IMR-90 (cell line): Measurements from ENCODE around the gene NR4A1. TPM values are rescaled to one million over a fixed set of nuclear protein-coding genes. Genes with fewer than 3 reads are reported as not detected.

ENCODE experiments used
- ATAC-seq: fragments of 200-7000 bp; cut with Tn5 transposase; 2 replicates; pipeline ENCODE4 v1.9.1; 2020; ENCODE audit warnings: low read depth, mild to moderate bottlenecking, moderate library complexity
- BruUV-seq: library from RNA; stranded (reverse); fragments of 400-500 nt; replicated peaks from 2 replicates; lab custom pipeline; 2021; lab: Mats Ljungman, UMichigan
- CTCF ChIA-PET: fragments of 300-600 bp; formaldehyde crosslinking; extraction: SDS; loops from one replicate; lab custom pipeline; 2021; ENCODE audit warnings: antibody characterized with exemption; lab: Yijun Ruan, JAX
- POLR2A ChIA-PET: fragments of 300-600 bp; sonication (Branson Sonifier 250); formaldehyde crosslinking; loops from one replicate; lab custom pipeline; 2022; ENCODE audit warnings: antibody characterized with exemption; ENCODE audit not compliant: unreplicated experiment; lab: Charles Lee
- DNase-seq: peaks from one replicate; pipeline ENCODE4 v3.0.0; 2013
- H2AFZ ChIP-seq: replicated peaks from 2 replicates; pipeline ENCODE3; 2013; ENCODE audit warnings: low read length, mild to moderate bottlenecking; ENCODE audit not compliant: poor library complexity
- H2AK5ac ChIP-seq: 2 replicates; pipeline ENCODE4 v1.6.1; 2013; ENCODE audit warnings: low read depth, low read length, inconsistent platforms
- H2AK9ac ChIP-seq: replicated peaks from 2 replicates; pipeline ENCODE3; 2013; ENCODE audit warnings: mild to moderate bottlenecking, low read depth, low read length, moderate library complexity; ENCODE audit not compliant: poor library complexity
- H2BK120ac ChIP-seq: 2 replicates; pipeline ENCODE4 v1.6.1; 2013; ENCODE audit warnings: low read depth, low read length, inconsistent platforms
- H2BK15ac ChIP-seq: 3 replicates; pipeline ENCODE4 v1.6.1; 2013; ENCODE audit warnings: low read depth, low read length, inconsistent platforms
- H2BK20ac ChIP-seq: 2 replicates; pipeline ENCODE4 v1.6.1; 2013; ENCODE audit warnings: low read depth, mild to moderate bottlenecking, inconsistent platforms, low read length, moderate library complexity
- H2BK5ac ChIP-seq: 2 replicates; pipeline ENCODE4 v1.6.1; 2013; ENCODE audit warnings: mild to moderate bottlenecking, low read depth, low read length, inconsistent platforms; ENCODE audit not compliant: poor library complexity, severe bottlenecking
- H3K14ac ChIP-seq: replicated peaks from 2 replicates; pipeline ENCODE4 v1.6.1; 2013; ENCODE audit warnings: low read depth, low read length, inconsistent platforms
- H3K18ac ChIP-seq: 2 replicates; pipeline ENCODE4 v1.6.1; 2013; ENCODE audit warnings: low read depth, low read length, control low read depth
- H3K23ac ChIP-seq: 2 replicates; pipeline ENCODE4 v1.6.1; 2013; ENCODE audit warnings: low read depth, low read length, inconsistent platforms
- H3K27ac ChIP-seq: 2 replicates; pipeline ENCODE4 v1.5.1; 2013; ENCODE audit warnings: mild to moderate bottlenecking, control low read depth, low read length; ENCODE audit not compliant: insufficient read depth
- H3K27me3 ChIP-seq: 2 replicates; pipeline ENCODE4 v1.6.1; 2013; ENCODE audit warnings: low read length; ENCODE audit not compliant: control insufficient read depth, insufficient read depth
- H3K36me3 ChIP-seq: 2 replicates; pipeline ENCODE4 v1.6.1; 2013; ENCODE audit warnings: low read length, mixed read lengths; ENCODE audit not compliant: control insufficient read depth, insufficient read depth
- H3K4ac ChIP-seq: 2 replicates; pipeline ENCODE4 v1.6.1; 2013; ENCODE audit warnings: low read depth, low read length, inconsistent platforms
- H3K4me1 ChIP-seq: 2 replicates; pipeline ENCODE4 v1.6.1; 2013; ENCODE audit warnings: low read length, mixed read lengths; ENCODE audit not compliant: control insufficient read depth, insufficient read depth
- H3K4me2 ChIP-seq: 2 replicates; pipeline ENCODE4 v1.6.1; 2013; ENCODE audit warnings: low read depth, mild to moderate bottlenecking, control low read depth, low read length, moderate library complexity
- H3K4me3 ChIP-seq: 2 replicates; pipeline ENCODE4 v1.5.1; 2013; ENCODE audit warnings: low read depth, mild to moderate bottlenecking, control low read depth, low read length, moderate library complexity; ENCODE audit not compliant: insufficient read depth
- H3K56ac ChIP-seq: 2 replicates; pipeline ENCODE4 v1.6.1; 2013; ENCODE audit warnings: low read length, inconsistent platforms; ENCODE audit not compliant: insufficient read depth; ENCODE audit errors: extremely low read depth
- H3K79me1 ChIP-seq, 2 experiments: 2 replicates each; pipeline ENCODE4 v1.6.1; 2013; ENCODE audit warnings: low read length in 2 of 2, inconsistent platforms in 1 of 2, low read depth in 1 of 2
- H3K9ac ChIP-seq: 2 replicates; pipeline ENCODE4 v1.6.1; 2013; ENCODE audit warnings: low read depth, low read length, control low read depth
- H3K9me1 ChIP-seq: 2 replicates; pipeline ENCODE4 v1.6.1; 2013; ENCODE audit warnings: low read length, inconsistent platforms; ENCODE audit not compliant: insufficient read depth
- H3K9me3 ChIP-seq: 2 replicates; pipeline ENCODE4 v1.6.1; 2013; ENCODE audit warnings: low read length; ENCODE audit not compliant: control insufficient read depth, insufficient read depth
- H4K20me1 ChIP-seq: 2 replicates; pipeline ENCODE4 v1.6.1; 2013; ENCODE audit warnings: low read length, inconsistent platforms; ENCODE audit not compliant: insufficient read depth
- H4K5ac ChIP-seq: 2 replicates; pipeline ENCODE4 v1.6.1; 2013; ENCODE audit warnings: mild to moderate bottlenecking, low read depth, low read length, control low read depth
- H4K8ac ChIP-seq, 2 experiments: 2 replicates each; pipeline ENCODE4 v1.6.1; 2013; ENCODE audit warnings: low read depth in 2 of 2, low read length in 2 of 2, control low read depth in 1 of 2, inconsistent platforms in 1 of 2
- H4K91ac ChIP-seq: 2 replicates; pipeline ENCODE4 v1.6.1; 2013; ENCODE audit warnings: low read depth, low read length, inconsistent platforms; ENCODE audit not compliant: insufficient read depth
- BHLHE40 ChIP-seq: fragments of 150-350 bp; IDR thresholded peaks from 2 replicates; pipeline ENCODE4 v1.6.1; 2016; ENCODE audit warnings: mild to moderate bottlenecking, low read depth, low read length
- FOS ChIP-seq: fragments of 150-350 bp; IDR thresholded peaks from 2 replicates; pipeline ENCODE4 v1.6.1; 2016; ENCODE audit warnings: low read depth, low read length
- MAFK ChIP-seq: IDR thresholded peaks from 2 replicates; pipeline ENCODE4 v1.6.1; 2012; ENCODE audit warnings: low read depth, low read length, improper control_type of control experiment
- MAZ ChIP-seq: IDR thresholded peaks from 2 replicates; pipeline ENCODE4 v1.6.1; 2012; ENCODE audit warnings: low read depth, mild to moderate bottlenecking, low read length, improper control_type of control experiment, moderate library complexity, borderline replicate concordance
- MXI1 ChIP-seq: IDR thresholded peaks from 2 replicates; pipeline ENCODE4 v1.6.1; 2012; ENCODE audit warnings: low read depth, mild to moderate bottlenecking, low read length, moderate library complexity, borderline replicate concordance
- RFX5 ChIP-seq: IDR thresholded peaks from 2 replicates; pipeline ENCODE4 v1.8.0; 2012; ENCODE audit warnings: low read depth, mild to moderate bottlenecking, low read length, moderate library complexity
- WGBS, 2 experiments: methylation state at CpG; one replicate each; pipeline versions ENCODE4 v1.1.5 to v1.1.7; 2013; ENCODE audit warnings: missing lambda C conversion rate in 2 of 2; ENCODE audit not compliant: insufficient read length in 1 of 2; ENCODE audit errors: extremely low coverage in 2 of 2; 5-methylcytosine and 5-hydroxymethylcytosine counted together
- dilution Hi-C: fragments of 300-500 bp; cut with HindIII; formaldehyde crosslinking; loops from one replicate; pipeline ENCODE4 v1.14.3; 2018; ENCODE audit warnings: low sequenced_read_pairs; ENCODE audit not compliant: unreplicated experiment
- in situ Hi-C: fragments of 300-500 bp; cut with MboI; formaldehyde crosslinking; loops from 3 replicates; pipeline ENCODE4 v1.14.3; 2019; ENCODE audit warnings: low sequenced_read_pairs, inconsistent platforms, mixed read lengths
- intact Hi-C: fragments of 100-400 bp; cut with micrococcal nuclease; formaldehyde crosslinking; loops from 2 replicates; pipeline ENCODE4 v1.10.0; 2022
- polyA plus RNA-seq, 3 experiments: library from polyadenylated mRNA; depleted of rRNA; stranded (reverse); fragments of >200 nt; gene quantifications; 2 replicates each; pipeline ENCODE4 v1.2.3, GENCODE V29; 2012; ENCODE audit warnings: low replicate concordance in 1 of 3
- total RNA-seq: library from RNA; depleted of rRNA; stranded (reverse); fragments of >200 nt; gene quantifications from 2 replicates; pipeline ENCODE4 v1.2.3, GENCODE V29; 2012

The NR4A1 gene
- total and polyA plus RNA-seq, 2 of the 4 experiments (the other 2 are of a cell fraction) = 6.6 to 34.1 TPM

GRCh38 chr12:52086366-52086765, 35.1 kb downstream of the NR4A1 start:
- Histone ChIP-seq H3K23ac (no peak overlapping the region), H3K4me3 (no peak overlapping the region), H4K20me1 (peaks cover 13% of the 10 kb centered on the region), H4K5ac (no peak overlapping the region), H3K27me3 (peaks cover 9% of the 10 kb centered on the region), H3K36me3 (no peaks in the 10 kb centered on the region), H2AK9ac (no peak overlapping the region), H3K4me2 (no peak overlapping the region), H3K9me1 (no peaks in the 10 kb centered on the region), H2BK20ac (no peak overlapping the region), H3K79me1 (peaks cover 0 to 4% of the 10 kb centered on the region in 2 experiments; a peak in 1 of 4 replicates), H3K4ac (no peak overlapping the region), H3K4me1 (peaks cover 17% of the 10 kb centered on the region), H3K56ac (no peak overlapping the region), H4K91ac (no peak overlapping the region), H2AFZ (no peak overlapping the region), H2BK5ac (no peak overlapping the region), H3K27ac (no peak overlapping the region), H2BK15ac (no peak overlapping the region), H3K14ac (no peak overlapping the region), H4K8ac (no peak overlapping the region), H2BK120ac (no peak overlapping the region), H3K9me3 (no peaks in the 10 kb centered on the region), H3K9ac (no peak overlapping the region), H3K18ac (no peak overlapping the region), H2AK5ac (no peak overlapping the region)
- BruUV-seq = no TSS peak
- 76% methylated on average over 7 of the region's 9 CpGs; no CpG with 5 or more reads in 1 of the 2 experiments for WGBS, 2 experiments
- dilution Hi-C loops = no loop called here
- ATAC-seq (no peak), DNase-seq (peak; percentile 31)
- ChIA-PET POLR2A (no interaction called here), CTCF (interaction anchor here (0.5 to 5.5 kb wide), 2 partner anchors 61 to 82 kb away, joined by 3 to 36 read pairs; no protein-coding TSS in a partner anchor)
- in situ Hi-C loops = no loop called here
- intact Hi-C loops = no loop called here
- no peak for TF ChIP-seq MAFK
- TF ChIP-seq BHLHE40 = no peak
- TF ChIP-seq FOS = no peak
- no peak for TF ChIP-seq MAZ
- TF ChIP-seq MXI1 = no peak
- TF ChIP-seq RFX5 = no peak
